ENCODE results near the gene GTF3C1.

- TF ChIP-seq POLR2AphosphoS5 (IDR thresholded peaks at IDR 0.05) (no peak), POLR2A (IDR thresholded peaks at IDR 0.05) (no peak), CTCF (IDR thresholded peaks at IDR 0.05) (no peak)
Observed at GRCh38 chr16:27434141-27435051, 115.3 kb downstream of the GTF3C1 start.

Measured in breast epithelium (tissue), 3 donors.